Measurements from ENCODE around the gene GPR146. TPM values are rescaled to one million over a fixed set of nuclear protein-coding genes. Genes with fewer than 3 reads are reported as not detected.
A peak's percentile ranks its signal among the peaks of the same experiment; 100 is the strongest.
"Not testable (repeated sequence)": the region's sequence is repeated elsewhere in the genome, so short reads cannot be mapped to it uniquely, and the experiment has no call there.

Gene GPR146, protein sequence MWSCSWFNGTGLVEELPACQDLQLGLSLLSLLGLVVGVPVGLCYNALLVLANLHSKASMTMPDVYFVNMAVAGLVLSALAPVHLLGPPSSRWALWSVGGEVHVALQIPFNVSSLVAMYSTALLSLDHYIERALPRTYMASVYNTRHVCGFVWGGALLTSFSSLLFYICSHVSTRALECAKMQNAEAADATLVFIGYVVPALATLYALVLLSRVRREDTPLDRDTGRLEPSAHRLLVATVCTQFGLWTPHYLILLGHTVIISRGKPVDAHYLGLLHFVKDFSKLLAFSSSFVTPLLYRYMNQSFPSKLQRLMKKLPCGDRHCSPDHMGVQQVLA
- total RNA-seq, result 1 to 10 TPM; 2.1 to 4.1 TPM

DNA sequence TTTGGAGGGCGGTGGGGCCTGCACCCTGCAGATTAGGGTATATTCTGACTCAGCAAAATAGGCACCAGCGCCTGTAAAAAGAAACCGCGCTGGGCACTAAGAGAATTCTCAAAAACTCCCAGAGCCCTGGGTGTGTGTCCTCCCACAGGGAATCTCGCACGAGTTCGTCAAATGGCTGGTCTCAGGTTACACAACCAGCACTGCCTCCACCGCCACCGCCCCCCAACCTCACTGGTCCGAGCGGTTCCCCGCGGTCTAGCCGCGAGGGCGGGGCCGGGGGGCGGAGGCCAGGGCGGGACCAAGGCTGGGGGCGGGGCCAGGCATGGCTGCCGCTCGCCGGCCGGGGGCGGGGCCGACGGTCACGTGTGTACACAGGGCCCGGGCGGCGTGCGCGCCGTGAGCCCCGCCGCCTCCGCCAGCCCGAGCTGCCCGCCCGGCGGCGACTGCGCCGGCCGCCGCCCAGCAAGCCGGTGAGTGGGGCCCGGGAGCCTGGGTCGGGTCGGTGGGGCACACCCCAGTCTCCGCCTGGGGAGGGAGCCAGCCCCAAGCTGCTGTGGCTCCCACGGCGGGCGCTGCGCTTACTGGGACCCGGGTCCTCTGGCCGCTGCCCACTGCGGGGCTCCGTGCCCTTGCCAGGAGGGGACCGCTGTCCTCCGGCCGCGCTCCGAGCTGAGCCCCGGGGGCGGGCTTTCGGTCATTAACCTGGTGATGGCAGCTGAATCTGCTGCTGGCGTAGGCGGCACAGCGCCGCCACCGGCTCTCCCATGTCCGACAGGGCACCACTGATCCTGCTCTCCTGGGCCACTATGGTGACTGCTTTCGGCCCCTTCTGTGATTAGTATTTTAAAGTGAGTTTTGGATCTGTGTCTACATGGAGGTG, at the start of gene GPR146:
GPR146 (plus strand) TSS at position 358 of the 880 bp plus-strand sequence. CDS start 12,970 bp downstream, outside the sequence.
- Mint-ChIP-seq H3K4me3 (peak within 1 kb of the TSS; percentile 89), H3K4me1 (peaks cover 55% of the 10 kb centered on the region), H3K9me3 (no peaks in the 10 kb centered on the region), H3K27ac (peak within 1 kb of the TSS; percentile 70), H3K36me3 (no peaks in the 10 kb centered on the region), H3K27me3 (peaks cover 4% of the 10 kb centered on the region)
- ATAC-seq (ENCODE audit: low read depth) (peak; percentile 87), DNase-seq (peak; percentile 98)
- POLR2A ChIA-PET, result interaction anchor here (1.0 to 1.5 kb wide), 4 partner anchors 17 to 70 kb away, joined by 3 to 5 read pairs (median 3); no protein-coding TSS in a partner anchor

DNA sequence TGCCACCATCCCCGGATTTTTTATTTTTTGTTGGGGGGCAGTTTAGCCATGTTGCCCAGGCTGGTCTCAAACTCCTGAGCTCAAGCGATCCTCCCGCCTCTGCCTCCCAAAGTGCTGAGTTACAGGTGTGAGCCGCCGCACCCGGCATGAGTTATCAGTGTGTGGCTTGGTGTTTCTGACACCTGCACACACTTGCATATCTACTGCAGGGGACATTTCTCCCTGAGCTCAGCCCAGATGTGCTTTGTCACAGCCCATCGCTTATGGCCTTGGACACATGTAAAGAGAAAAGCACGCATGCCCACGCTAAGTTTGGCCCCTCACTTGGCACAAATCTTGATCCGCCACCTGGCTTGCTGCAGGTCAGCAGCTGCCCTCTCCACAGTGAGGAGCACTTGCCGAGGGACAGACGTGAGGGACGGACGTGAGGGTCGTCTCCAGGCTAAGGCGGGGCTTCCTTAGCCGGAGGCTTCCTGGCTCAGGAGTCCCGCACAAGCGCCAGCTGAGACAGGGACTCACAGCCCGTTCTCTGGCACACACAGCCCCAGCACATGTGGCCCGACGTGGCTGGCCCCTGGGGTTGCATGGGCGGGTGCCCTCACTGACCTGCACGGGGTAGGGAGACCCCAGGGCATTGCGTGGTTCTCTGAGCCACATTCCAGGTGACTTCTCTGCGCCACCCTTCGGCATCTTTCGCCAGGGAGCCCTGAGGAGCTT, 49.6 kb upstream of the GPR146 start:
- no peaks in the 10 kb centered on the region for H3K9me3 Mint-ChIP-seq
- H3K36me3 Mint-ChIP-seq, result no peaks in the 10 kb centered on the region
- H3K4me3 Mint-ChIP-seq, result no peak overlapping the region
- H3K27ac Mint-ChIP-seq, result no peak overlapping the region
- peaks cover 3% of the 10 kb centered on the region for H3K4me1 Mint-ChIP-seq
- peak; percentile 30 for DNase-seq
- no peak for ATAC-seq (ENCODE audit: low read depth)
- POLR2A ChIA-PET, result interaction anchor here (1.1 to 2.3 kb wide), 2 partner anchors 20 to 71 kb away, joined by 3 to 26 read pairs; partner anchors contain the start of gene COX19
- no peaks in the 10 kb centered on the region for H3K27me3 Mint-ChIP-seq

DNA sequence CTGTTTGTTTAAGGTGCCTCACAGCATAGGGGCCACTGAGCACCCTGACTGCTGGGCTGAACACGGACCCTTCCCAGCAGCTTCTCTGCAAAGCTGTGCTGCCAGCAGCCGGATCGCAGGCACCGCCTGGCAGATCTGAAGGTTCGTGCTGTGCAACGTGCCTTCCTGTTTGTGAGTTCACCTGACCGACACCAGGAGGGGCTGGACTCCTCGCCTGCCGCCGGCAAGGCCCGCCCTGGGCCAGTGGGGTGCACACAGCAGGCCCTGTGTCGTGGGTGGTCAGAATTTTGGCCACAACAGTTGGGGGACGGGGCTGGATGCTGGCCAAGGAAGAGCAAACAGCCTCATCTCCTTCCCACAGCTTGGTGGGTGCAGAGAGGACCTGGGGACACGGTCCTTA, 48.8 kb upstream of the GPR146 start:
- Mint-ChIP-seq H3K4me3 (no peak overlapping the region), H3K27me3 (no peaks in the 10 kb centered on the region), H3K36me3 (no peaks in the 10 kb centered on the region), H3K27ac (no peak overlapping the region), H3K4me1 (peaks cover 3% of the 10 kb centered on the region), H3K9me3 (no peaks in the 10 kb centered on the region)
- DNase-seq (no peak), ATAC-seq (ENCODE audit: low read depth) (no peak)
- POLR2A ChIA-PET, result no interaction called here

DNA sequence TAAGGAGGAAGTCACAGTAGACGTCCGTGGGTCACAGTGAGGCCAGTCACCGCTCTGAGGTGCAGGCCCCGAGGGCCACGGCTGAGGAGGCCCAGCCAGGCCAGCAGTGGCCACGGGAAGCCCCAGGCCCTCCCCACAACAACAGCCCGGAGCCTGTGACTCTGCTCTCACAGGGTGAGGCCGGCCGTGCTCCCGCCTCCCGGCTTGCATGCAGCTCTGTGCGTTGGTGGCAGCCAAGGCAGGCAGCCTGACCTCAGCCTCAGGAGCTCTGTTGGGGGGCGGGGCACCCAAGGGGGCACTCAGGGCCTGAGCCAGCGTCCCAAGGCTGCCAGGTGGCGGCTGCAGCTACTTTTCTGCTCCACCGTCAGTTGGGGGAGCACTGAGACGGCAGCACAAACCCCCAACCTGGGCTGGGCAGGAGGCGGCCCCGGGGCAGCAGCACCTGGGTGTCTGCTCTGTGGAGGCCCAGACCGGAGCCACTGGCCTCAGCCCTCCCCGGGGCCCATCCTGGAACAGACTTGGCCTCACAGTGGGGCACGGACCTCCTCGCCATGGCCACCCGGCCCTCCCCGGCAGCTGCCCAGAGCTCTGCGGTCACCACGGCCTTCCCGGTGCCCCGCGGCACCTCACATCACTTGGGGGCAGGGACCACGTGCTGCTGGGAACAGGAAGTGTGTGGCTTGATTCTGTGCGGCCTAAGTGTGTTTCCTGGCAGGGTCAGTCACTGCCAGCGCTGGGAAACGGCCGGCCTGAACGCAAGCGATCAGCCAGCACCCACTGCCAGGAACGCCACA, 48.1 kb upstream of the GPR146 start:
- POLR2A ChIA-PET, result no interaction called here
- ATAC-seq (ENCODE audit: low read depth), result no peak

DNA sequence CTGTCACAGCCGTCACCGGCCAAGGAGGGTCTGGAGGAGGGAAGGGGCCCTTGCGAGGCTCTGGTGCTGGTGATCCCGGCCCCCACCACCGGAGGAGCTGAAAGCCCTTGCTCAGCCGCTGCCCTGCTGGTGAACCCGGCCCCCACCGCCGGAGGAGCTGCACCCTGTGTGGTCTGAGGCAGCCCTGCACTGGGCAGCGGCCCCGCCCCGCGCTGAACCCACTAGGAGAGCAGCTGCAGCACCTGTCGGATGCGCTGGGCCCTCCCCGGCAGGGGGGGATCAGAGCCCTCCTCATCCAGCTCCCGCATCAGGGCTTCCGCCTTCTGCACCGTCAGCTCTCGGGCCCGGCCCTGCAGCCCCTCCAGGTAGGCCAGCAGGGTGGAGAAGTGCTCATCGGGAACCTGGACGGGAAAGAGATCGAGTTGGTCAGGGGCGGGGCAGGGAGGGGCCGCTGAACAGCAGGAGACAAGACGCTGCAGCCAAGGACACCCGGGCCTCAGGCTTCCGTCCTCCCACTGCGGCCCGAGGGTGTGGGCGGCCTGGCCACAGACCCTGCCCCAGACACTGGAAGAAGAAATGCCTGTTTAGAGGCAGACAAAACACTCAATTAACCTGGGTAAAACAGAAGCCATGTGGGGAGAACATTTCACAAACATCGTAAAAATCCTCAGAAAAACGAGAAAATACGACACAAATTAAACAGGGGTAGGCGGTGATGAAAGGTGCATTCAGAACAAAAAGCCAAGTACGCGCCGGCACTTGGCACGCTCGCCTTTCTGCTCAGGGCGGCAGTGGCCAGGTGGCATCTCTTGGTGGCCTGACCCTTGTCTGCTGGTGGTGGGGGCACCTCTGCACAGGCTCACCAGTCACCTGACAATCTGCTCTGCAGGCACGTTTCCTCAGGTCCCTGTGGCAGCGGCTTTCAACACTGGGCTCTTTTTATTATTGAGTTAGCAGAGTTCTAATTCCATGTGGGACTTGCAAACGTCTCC, 46.6 kb upstream of the GPR146 start:
- ATAC-seq (ENCODE audit: low read depth), result no peak
- no peaks in the 10 kb centered on the region for H3K9me3 Mint-ChIP-seq
- H3K27me3 Mint-ChIP-seq, result no peaks in the 10 kb centered on the region
- POLR2A ChIA-PET, result interaction anchor here (0.7 kb wide), 2 partner anchors 31 to 45 kb away, joined by 3 to 5 read pairs; no protein-coding TSS in a partner anchor
- no peak overlapping the region for H3K27ac Mint-ChIP-seq
- DNase-seq, result no peak
- peaks cover 3% of the 10 kb centered on the region for H3K4me1 Mint-ChIP-seq
- no peak overlapping the region for H3K4me3 Mint-ChIP-seq
- H3K36me3 Mint-ChIP-seq, result no peaks in the 10 kb centered on the region

More for the DNA sequence above, 48.1 kb upstream of the GPR146 start:
- no peaks in the 10 kb centered on the region for H3K36me3 Mint-ChIP-seq
- H3K4me1 Mint-ChIP-seq, result peaks cover 3% of the 10 kb centered on the region
- H3K4me3 Mint-ChIP-seq, result no peak overlapping the region
- H3K9me3 Mint-ChIP-seq, result no peaks in the 10 kb centered on the region
- H3K27ac Mint-ChIP-seq, result no peak overlapping the region
- no peaks in the 10 kb centered on the region for H3K27me3 Mint-ChIP-seq
- no peak for DNase-seq

DNA sequence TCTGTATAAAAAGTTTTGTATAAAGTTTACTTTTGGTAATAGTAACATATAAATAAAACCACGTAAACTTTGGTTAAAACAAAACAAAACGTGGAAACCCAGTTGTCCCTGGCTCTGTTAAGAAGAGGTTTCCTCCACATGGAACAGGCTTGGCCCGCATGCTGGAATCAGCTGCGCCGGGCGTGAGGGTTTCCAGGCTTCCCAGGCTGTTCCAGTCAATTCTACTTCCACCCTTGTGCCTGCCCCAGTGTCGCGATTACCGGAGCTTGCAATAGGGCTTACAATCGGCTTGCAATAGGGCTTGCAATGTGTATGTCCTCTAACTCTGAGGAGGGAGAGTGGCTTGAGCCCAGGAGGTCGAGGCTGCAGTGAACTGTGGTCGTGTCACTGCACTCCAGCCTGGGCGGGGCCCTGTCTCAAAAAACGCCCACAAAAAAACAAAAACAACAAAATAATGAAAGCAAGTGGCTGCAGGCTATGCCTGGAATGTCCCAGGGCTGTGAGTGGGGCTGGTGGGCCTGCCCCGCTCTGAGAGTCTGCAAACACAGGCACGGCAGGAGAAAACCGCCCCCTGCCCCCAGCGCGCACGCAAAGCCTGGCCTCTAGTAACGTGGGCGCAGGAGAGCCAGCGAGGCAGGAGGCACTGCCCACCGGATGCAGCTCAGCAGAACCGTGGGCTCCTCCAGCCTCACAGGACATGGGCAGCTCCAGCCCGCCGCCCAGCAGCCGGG, 45.0 kb upstream of the GPR146 start:
- no peak overlapping the region for H3K4me3 Mint-ChIP-seq

DNA sequence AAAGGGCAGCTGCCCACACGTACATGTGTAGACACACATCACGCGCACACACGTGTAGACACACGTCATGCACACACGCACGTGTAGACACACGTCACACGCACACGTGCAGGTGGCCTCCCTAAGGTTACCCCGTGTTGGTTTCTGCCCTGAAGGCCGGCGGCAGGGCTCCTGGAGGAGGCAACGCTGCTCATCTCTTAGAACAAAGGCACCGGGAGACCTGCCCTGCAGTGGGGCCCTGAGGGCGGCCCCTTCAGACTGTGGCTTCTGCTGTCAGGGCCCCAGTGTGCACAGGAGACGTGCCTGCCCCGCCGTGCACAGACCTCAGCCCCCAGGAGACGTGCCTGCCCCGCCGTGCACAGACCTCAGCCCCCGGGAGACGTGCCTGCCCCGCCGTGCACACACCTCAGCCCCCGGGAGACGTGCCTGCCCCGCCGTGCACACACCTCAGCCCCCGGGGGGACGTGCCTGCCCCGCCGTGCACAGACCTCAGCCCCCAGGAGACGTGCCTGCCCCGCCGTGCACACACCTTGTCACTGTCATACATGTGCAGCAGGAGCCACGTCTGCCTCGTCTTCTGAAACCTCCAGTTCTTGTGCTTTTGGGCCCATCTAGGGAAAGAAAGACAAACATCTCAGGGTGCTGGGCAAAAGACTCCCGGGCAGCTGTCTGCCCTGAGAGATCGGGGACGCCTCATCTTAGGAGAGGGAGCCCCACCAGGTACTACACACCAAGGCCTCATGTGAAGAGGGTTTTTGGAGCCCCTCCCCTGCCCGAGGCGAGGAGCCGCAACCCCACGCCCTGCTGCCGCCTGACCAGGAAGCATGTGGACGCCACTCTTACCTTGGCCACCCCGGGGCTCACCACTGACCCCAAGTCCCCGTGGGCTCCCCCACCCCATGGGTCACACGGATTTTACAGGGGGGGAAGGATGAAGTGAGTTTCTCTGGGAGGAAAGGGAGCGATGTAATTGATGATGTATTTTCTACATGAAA, 44.1 kb upstream of the GPR146 start:
- Mint-ChIP-seq H3K27ac (no peak overlapping the region), H3K27me3 (no peaks in the 10 kb centered on the region), H3K36me3 (no peaks in the 10 kb centered on the region), H3K9me3 (no peaks in the 10 kb centered on the region), H3K4me3 (no peak overlapping the region), H3K4me1 (no peaks in the 10 kb centered on the region)
- POLR2A ChIA-PET, result no interaction called here
- no peak for DNase-seq
- no peak for ATAC-seq (ENCODE audit: low read depth)

More for the DNA sequence above, 45.0 kb upstream of the GPR146 start:
- Mint-ChIP-seq H3K4me1 (no peaks in the 10 kb centered on the region), H3K27ac (no peak overlapping the region), H3K36me3 (no peaks in the 10 kb centered on the region), H3K27me3 (no peaks in the 10 kb centered on the region), H3K9me3 (no peaks in the 10 kb centered on the region)
- POLR2A ChIA-PET, result no interaction called here
- no peak for DNase-seq
- ATAC-seq (ENCODE audit: low read depth), result no peak

DNA sequence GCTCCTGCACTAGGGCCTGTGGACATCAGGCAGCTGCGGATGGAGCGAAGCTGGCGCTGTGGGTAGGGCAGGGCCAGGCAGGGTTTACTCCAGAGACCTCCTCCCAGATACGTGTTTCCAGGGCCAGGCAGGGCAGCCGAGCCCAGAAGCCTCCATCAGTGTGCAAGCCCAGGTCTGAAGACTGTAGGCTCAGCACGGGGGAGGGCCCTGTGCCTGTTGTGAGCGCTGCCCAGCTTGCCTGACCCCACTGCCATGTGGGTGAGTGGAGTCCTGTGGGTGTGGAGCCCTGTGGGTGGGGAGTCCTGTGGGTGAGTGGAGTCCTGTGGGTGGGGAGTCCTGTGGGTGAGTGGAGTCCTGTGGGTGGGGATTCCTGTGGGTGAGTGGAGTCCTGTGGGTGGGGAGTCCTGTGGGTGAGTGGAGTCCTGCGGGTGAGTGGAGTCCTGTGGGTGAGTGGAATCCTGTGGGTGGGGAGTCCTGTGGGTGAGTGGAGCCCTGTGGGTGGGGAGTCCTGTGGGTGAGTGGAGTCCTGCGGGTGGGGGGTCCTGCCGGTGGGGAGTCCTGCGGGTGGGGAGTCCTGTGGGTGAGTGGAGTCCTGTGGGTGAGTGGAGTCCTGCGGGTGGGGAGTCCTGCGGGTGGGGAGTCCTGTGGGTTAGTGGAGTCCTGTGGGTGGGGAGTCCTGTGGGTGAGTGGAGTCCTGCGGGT, 43.1 kb upstream of the GPR146 start:
- H3K4me3 Mint-ChIP-seq, H3K36me3 Mint-ChIP-seq, H3K27ac Mint-ChIP-seq, H3K27me3 Mint-ChIP-seq, POLR2A ChIA-PET, DNase-seq, H3K4me1 Mint-ChIP-seq, H3K9me3 Mint-ChIP-seq: not testable (repeated sequence)
- peak; percentile 40 for ATAC-seq (ENCODE audit: low read depth)

DNA sequence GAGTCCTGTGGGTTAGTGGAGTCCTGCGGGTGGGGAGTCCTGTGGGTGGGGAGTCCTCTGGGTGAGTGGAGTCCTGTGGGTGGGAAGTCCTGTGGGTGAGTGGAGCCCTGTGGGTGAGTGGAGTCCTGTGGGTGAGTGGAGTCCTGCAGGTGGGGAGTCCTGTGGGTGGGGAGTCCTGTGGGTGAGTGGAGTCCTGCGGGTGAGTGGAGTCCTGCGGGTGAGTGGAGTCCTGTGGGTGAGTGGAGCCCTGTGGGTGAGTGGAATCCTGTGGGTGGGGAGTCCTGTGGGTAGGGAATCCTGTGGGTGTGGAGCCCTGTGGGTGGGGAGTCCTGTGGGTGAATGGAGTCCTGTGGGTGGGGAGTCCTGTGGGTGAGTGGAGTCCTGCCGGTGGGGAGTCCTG, 42.3 kb upstream of the GPR146 start:
- H3K36me3 Mint-ChIP-seq; H3K4me1 Mint-ChIP-seq; H3K27me3 Mint-ChIP-seq; H3K4me3 Mint-ChIP-seq; H3K27ac Mint-ChIP-seq; ATAC-seq (ENCODE audit: low read depth); H3K9me3 Mint-ChIP-seq; DNase-seq; POLR2A ChIA-PET: not testable (repeated sequence)

DNA sequence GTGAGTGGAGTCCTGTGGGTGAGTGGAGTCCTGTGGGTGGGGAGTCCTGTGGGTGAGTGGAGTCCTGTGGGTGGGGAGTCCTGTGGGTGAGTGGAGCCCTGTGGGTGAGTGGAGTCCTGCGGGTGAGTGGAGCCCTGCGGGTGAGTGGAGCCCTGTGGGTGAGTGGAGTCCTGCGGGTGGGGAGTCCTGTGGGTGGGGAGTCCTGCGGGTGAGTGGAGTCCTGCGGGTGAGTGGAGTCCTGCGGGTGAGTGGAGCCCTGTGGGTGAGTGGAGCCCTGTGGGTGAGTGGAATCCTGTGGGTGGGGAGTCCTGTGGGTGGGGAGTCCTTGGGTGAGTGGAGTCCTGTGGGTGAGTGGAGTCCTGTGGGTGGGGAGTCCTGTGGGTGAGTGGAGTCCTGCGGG, 41.9 kb upstream of the GPR146 start:
- POLR2A ChIA-PET; H3K36me3 Mint-ChIP-seq; H3K27me3 Mint-ChIP-seq; H3K4me1 Mint-ChIP-seq; H3K4me3 Mint-ChIP-seq; ATAC-seq (ENCODE audit: low read depth); H3K9me3 Mint-ChIP-seq; DNase-seq; H3K27ac Mint-ChIP-seq: not testable (repeated sequence)
